Vagina (tissue), 2 donors: ENCODE results near the gene RIN3. TPM values are rescaled to one million over a fixed set of nuclear protein-coding genes. Genes with fewer than 3 reads are reported as not detected.

Experiments used
- DNase-seq, 2 donors: peaks; one replicate each; pipeline ENCODE4 v3.0.0-alpha.2; 2017; ENCODE audit errors: extremely low spot score in 2 of 2
- H3K27ac ChIP-seq: fragments of 200-600 bp; sonication (generic); one replicate; pipeline ENCODE4 v1.5.1; 2019
- H3K27me3 ChIP-seq: fragments of 200-600 bp; sonication (generic); one replicate; pipeline ENCODE4 v1.5.1; 2019
- H3K36me3 ChIP-seq, 2 donors: fragments of 200-600 bp; sonication (generic); one replicate each; pipeline ENCODE4 v1.5.1; 2017 to 2019
- H3K4me1 ChIP-seq: fragments of 200-600 bp; sonication (generic); one replicate; pipeline ENCODE4 v1.5.1; 2019
- H3K4me3 ChIP-seq, 2 donors: fragments of 200-600 bp; sonication (generic); 1 replicate in 1 of 2; 2 replicates in 1 of 2; pipeline ENCODE4 v1.5.1; 2016 to 2019
- H3K9me3 ChIP-seq: fragments of 200-600 bp; sonication (generic); one replicate; pipeline ENCODE4 v1.5.1; 2019
- POLR2A ChIP-seq, 2 donors: fragments of 450-650 bp; IDR thresholded peaks; one replicate each; pipeline ENCODE4 v1.6.1; 2017; ENCODE audit warnings: antibody characterized with exemption in 2 of 2, mild to moderate bottlenecking in 2 of 2, moderate library complexity in 2 of 2
- POLR2AphosphoS5 ChIP-seq, 2 donors: sonication (generic); formaldehyde crosslinking; IDR thresholded peaks; one replicate each; pipeline ENCODE4 v1.9.0; 2017; ENCODE audit warnings: antibody characterized with exemption in 2 of 2, mild to moderate bottlenecking in 2 of 2, low read depth in 1 of 2; ENCODE audit not compliant: insufficient read depth in 1 of 2
- intact Hi-C: fragments of 100-400 bp; cut with DNase I; formaldehyde crosslinking; loops from one replicate; pipeline ENCODE4 v1.15.1; 2023
- total RNA-seq: library from RNA; depleted of rRNA; stranded (reverse); fragments of >200 nt; gene quantifications from one replicate; pipeline ENCODE4 v1.2.3, GENCODE V29; 2016
- TF ChIP-seq, protein P1 (sequence below), 3 experiments: fragments of 450-650 bp in 2 of 3; fragments of 200-600 bp in 1 of 3; sonication (generic) in 1 of 3; IDR thresholded peaks; one replicate each; pipeline ENCODE4 v1.5.1; 2017 to 2019; ENCODE audit warnings: antibody characterized with exemption in 3 of 3, mild to moderate bottlenecking in 2 of 3, moderate library complexity in 2 of 3

RIN3 gene, protein sequence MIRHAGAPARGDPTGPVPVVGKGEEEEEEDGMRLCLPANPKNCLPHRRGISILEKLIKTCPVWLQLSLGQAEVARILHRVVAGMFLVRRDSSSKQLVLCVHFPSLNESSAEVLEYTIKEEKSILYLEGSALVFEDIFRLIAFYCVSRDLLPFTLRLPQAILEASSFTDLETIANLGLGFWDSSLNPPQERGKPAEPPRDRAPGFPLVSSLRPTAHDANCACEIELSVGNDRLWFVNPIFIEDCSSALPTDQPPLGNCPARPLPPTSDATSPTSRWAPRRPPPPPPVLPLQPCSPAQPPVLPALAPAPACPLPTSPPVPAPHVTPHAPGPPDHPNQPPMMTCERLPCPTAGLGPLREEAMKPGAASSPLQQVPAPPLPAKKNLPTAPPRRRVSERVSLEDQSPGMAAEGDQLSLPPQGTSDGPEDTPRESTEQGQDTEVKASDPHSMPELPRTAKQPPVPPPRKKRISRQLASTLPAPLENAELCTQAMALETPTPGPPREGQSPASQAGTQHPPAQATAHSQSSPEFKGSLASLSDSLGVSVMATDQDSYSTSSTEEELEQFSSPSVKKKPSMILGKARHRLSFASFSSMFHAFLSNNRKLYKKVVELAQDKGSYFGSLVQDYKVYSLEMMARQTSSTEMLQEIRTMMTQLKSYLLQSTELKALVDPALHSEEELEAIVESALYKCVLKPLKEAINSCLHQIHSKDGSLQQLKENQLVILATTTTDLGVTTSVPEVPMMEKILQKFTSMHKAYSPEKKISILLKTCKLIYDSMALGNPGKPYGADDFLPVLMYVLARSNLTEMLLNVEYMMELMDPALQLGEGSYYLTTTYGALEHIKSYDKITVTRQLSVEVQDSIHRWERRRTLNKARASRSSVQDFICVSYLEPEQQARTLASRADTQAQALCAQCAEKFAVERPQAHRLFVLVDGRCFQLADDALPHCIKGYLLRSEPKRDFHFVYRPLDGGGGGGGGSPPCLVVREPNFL
- total RNA-seq = 22.6 TPM

DNA sequence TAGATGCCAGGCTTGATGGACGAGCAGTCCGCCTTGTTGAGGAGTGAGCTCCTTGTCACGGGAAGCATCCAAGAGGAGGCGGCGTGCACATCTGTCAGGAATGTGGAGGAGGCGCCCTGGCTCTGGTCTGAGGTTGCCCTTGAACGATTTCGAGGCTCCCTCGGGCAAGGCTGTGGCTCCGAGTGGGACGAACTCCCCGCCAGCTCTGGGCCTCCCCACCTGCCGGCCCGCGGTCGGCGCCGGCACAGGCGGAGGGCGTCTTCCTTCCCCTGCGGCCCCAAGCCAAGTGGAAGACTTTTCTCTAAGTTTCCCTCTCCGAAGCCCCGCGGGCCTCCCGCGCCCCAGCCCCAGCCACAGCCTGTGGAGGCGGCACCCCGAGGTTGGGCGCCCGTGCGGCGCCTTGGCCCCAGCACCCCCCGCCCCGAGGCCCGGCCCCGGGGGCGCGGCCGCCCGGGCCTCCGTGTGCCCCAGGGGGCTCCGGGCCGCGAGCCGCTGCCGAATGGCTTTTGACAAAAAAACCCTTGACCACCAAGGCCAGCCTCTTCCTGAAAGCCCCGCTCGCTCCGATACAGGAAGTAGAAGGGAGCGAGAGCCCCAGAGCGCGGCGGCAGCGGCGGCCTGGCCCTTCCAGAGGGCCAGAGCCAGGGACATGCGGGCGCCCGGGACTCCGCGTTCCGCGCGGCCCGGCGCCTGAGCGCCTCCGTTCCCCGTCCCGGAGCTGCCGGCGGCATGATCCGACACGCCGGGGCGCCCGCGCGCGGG, at the start of gene RIN3:
Gene RIN3, plus strand, starts transcription at position 578 of the 762 bp plus-strand sequence. Its CDS starts 152 bp downstream, at position 730.
- TF ChIP-seq POLR2A (IDR thresholded peaks at IDR 0.05) (no peak), POLR2AphosphoS5 (IDR thresholded peaks at IDR 0.05; ENCODE audit: insufficient read depth in 1 of 2, low read depth in 1 of 2) (peak in 1 of 2 donors; percentile 26)
- Histone ChIP-seq H3K36me3 (no peaks in the 10 kb centered on the region), H3K27ac (peak within 1 kb of the TSS; percentile 78), H3K27me3 (no peaks in the 10 kb centered on the region), H3K4me3 (peak within 1 kb of the TSS; percentile 82 to 86), H3K9me3 (no peaks in the 10 kb centered on the region), H3K4me1 (peaks cover 34% of the 10 kb centered on the region)
- intact Hi-C loops = no loop called here
- DNase-seq = no peak

DNA sequence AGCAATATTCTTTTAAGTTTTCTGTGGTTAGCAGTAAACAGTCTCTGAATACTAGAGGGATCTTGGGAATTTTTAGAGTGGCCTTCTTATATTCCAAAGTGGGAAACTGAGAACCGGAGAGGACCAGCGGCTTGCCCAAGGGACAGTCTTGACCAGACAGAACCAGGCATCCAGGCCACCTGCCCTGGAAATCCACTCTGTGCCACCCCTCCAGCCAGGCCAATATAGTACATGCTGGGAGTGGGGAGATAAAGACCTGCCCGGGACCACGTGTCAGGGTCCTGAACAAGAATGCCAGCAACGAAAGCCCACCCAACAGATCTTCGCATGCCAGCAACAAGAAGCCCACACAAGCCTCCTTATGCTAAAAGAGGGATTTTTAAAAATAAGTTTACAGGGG, 49.4 kb upstream of the RIN3 start:
- Histone ChIP-seq H3K27ac (no peak overlapping the region), H3K9me3 (no peaks in the 10 kb centered on the region), H3K27me3 (no peaks in the 10 kb centered on the region), H3K36me3 (no peaks in the 10 kb centered on the region), H3K4me1 (no peaks in the 10 kb centered on the region), H3K4me3 (no peak overlapping the region)
- no peak for TF ChIP-seq POLR2AphosphoS5 (IDR thresholded peaks at IDR 0.05; ENCODE audit: insufficient read depth in 1 of 2, low read depth in 1 of 2)
- no peak for TF ChIP-seq POLR2A (IDR thresholded peaks at IDR 0.05)
- TF ChIP-seq, protein P1, sequence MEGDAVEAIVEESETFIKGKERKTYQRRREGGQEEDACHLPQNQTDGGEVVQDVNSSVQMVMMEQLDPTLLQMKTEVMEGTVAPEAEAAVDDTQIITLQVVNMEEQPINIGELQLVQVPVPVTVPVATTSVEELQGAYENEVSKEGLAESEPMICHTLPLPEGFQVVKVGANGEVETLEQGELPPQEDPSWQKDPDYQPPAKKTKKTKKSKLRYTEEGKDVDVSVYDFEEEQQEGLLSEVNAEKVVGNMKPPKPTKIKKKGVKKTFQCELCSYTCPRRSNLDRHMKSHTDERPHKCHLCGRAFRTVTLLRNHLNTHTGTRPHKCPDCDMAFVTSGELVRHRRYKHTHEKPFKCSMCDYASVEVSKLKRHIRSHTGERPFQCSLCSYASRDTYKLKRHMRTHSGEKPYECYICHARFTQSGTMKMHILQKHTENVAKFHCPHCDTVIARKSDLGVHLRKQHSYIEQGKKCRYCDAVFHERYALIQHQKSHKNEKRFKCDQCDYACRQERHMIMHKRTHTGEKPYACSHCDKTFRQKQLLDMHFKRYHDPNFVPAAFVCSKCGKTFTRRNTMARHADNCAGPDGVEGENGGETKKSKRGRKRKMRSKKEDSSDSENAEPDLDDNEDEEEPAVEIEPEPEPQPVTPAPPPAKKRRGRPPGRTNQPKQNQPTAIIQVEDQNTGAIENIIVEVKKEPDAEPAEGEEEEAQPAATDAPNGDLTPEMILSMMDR (IDR thresholded peaks at IDR 0.05) = no peak
- no peak for DNase-seq
- intact Hi-C loops = no loop called here

DNA sequence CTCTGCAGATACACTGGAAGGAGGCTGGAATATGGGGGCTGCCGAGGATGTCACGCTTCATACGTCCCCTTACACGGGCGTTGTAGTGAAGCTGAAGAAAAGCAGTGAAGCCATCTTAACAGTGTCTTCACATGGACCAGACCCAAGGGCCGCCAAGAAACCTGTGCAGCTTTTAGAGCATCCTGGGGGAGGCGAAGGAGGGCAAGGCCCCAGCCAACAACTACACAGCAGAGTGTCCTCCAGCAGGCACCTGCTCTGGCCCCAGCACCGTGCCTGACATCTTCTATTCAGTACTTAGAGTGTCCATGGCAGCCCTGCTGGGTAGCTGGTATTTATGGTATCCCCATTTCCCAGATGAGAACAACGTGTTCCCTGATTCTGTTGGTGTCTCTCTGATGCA, 48.9 kb upstream of the RIN3 start:
- H3K27me3 ChIP-seq = no peaks in the 10 kb centered on the region
- no peaks in the 10 kb centered on the region for H3K4me1 ChIP-seq
- TF ChIP-seq POLR2A (IDR thresholded peaks at IDR 0.05) (no peak), POLR2AphosphoS5 (IDR thresholded peaks at IDR 0.05; ENCODE audit: insufficient read depth in 1 of 2, low read depth in 1 of 2) (no peak)
- TF ChIP-seq, protein P1 (IDR thresholded peaks at IDR 0.05) = no peak
- no peak for DNase-seq
- no peak overlapping the region for H3K4me3 ChIP-seq
- H3K9me3 ChIP-seq = no peaks in the 10 kb centered on the region
- H3K36me3 ChIP-seq = no peaks in the 10 kb centered on the region
- H3K27ac ChIP-seq = no peak overlapping the region
- intact Hi-C loops = no loop called here

DNA sequence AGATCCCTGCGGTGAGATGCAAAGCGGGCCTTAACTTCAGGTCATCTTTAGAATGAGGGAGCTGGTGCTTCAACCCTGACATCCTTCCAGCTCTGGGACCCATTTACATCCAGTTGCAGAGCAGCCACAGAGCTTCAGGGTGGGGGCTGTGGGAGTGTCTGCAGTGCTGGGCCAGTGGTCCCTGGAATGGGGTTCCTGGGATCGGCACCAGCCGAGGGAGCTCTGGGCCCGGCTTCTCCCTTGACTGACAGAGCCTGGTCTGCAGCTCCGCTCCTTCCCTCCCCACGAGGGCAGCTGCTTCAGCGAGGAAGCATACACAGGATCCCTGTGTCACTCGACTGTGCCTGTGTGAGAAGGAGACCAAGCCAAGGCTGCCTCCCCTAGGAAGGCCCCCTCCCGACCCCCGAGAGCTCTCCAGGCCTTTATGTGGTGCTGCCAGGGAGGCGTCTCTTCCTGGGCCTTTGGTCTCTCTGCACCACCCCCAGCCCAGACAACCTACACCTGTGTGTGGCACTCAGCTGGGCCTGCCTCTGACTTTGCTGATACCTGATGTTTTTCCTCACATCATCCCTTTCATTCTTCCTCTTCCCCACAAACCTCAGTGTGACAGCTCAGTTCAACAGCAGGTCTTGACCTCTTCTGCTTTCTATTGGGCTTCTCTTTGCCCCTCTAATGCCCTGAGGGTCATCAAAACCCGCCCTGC, 48.1 kb upstream of the RIN3 start:
- no peaks in the 10 kb centered on the region for H3K27me3 ChIP-seq
- no peak overlapping the region for H3K27ac ChIP-seq
- no peak for DNase-seq
- no peaks in the 10 kb centered on the region for H3K9me3 ChIP-seq
- intact Hi-C loops = no loop called here
- H3K36me3 ChIP-seq = no peaks in the 10 kb centered on the region
- TF ChIP-seq, protein P1 (IDR thresholded peaks at IDR 0.05) = no peak
- TF ChIP-seq POLR2A (IDR thresholded peaks at IDR 0.05) = no peak
- TF ChIP-seq POLR2AphosphoS5 (IDR thresholded peaks at IDR 0.05; ENCODE audit: insufficient read depth in 1 of 2, low read depth in 1 of 2) = no peak
- no peak overlapping the region for H3K4me3 ChIP-seq
- H3K4me1 ChIP-seq = no peaks in the 10 kb centered on the region
